H9 (cell line): ENCODE results near the gene ABCC3. TPM values are rescaled to one million over a fixed set of nuclear protein-coding genes. Genes with fewer than 3 reads are reported as not detected.

Source experiments
- DNase-seq: peaks from one replicate; pipeline ENCODE4 v3.0.0-alpha.2; 2017
- H2AFZ ChIP-seq: one replicate; pipeline ENCODE4 v1.6.1; 2013; ENCODE audit warnings: mild to moderate bottlenecking, low read length, control low read depth, moderate library complexity
- H2AK5ac ChIP-seq: 2 replicates; pipeline ENCODE4 v1.6.1; 2013; ENCODE audit warnings: low read length, control low read depth, mixed read lengths; ENCODE audit not compliant: insufficient read length
- H2BK120ac ChIP-seq: one replicate; pipeline ENCODE4 v1.6.1; 2013; ENCODE audit warnings: low read depth, mild to moderate bottlenecking, low read length, control low read depth, inconsistent platforms; ENCODE audit not compliant: poor library complexity, severe bottlenecking
- H2BK12ac ChIP-seq: 2 replicates; pipeline ENCODE4 v1.6.1; 2013; ENCODE audit warnings: low read length, control low read depth, mixed read lengths, low read depth; ENCODE audit not compliant: insufficient read length
- H2BK15ac ChIP-seq: 2 replicates; pipeline ENCODE4 v1.6.1; 2013; ENCODE audit warnings: low read depth, low read length, control low read depth
- H2BK20ac ChIP-seq: one replicate; pipeline ENCODE4 v1.6.1; 2013; ENCODE audit warnings: low read depth, mild to moderate bottlenecking, low read length, control low read depth, inconsistent platforms; ENCODE audit not compliant: poor library complexity, severe bottlenecking
- H2BK5ac ChIP-seq: 2 replicates; pipeline ENCODE4 v1.6.1; 2013; ENCODE audit warnings: low read length, control low read depth, mixed read lengths; ENCODE audit not compliant: insufficient read length
- H3K14ac ChIP-seq: 2 replicates; pipeline ENCODE4 v1.6.1; 2013; ENCODE audit warnings: low read length, control low read depth; ENCODE audit not compliant: insufficient read depth
- H3K18ac ChIP-seq: 2 replicates; pipeline ENCODE4 v1.6.1; 2013; ENCODE audit warnings: low read depth, mild to moderate bottlenecking, mixed read lengths, low read length, control low read depth; ENCODE audit not compliant: insufficient read length
- H3K23ac ChIP-seq: 2 replicates; pipeline ENCODE4 v1.6.1; 2013; ENCODE audit warnings: low read length, control low read depth, mixed read lengths, low read depth; ENCODE audit not compliant: insufficient read length
- H3K23me2 ChIP-seq: 2 replicates; pipeline ENCODE4 v1.6.1; 2013; ENCODE audit warnings: low read depth, mild to moderate bottlenecking, mixed read lengths, low read length, control low read depth; ENCODE audit not compliant: insufficient read length, poor library complexity, severe bottlenecking
- H3K27ac ChIP-seq: 2 replicates; pipeline ENCODE4 v1.5.1; 2013; ENCODE audit warnings: low read length, control low read depth, mixed read lengths, low read depth; ENCODE audit not compliant: insufficient read length
- H3K27me3 ChIP-seq: 2 replicates; pipeline ENCODE4 v1.6.1; 2013; ENCODE audit warnings: low read length, control low read depth, inconsistent platforms; ENCODE audit not compliant: insufficient read depth
- H3K4ac ChIP-seq: 2 replicates; pipeline ENCODE4 v1.6.1; 2013; ENCODE audit warnings: low read depth, mild to moderate bottlenecking, control low read depth, inconsistent platforms, low read length, moderate library complexity
- H3K4me1 ChIP-seq: 2 replicates; pipeline ENCODE4 v1.6.1; 2013; ENCODE audit warnings: low read length, control low read depth, inconsistent platforms; ENCODE audit not compliant: insufficient read depth
- H3K4me2 ChIP-seq: 2 replicates; pipeline ENCODE4 v1.6.1; 2013; ENCODE audit warnings: low read length, control low read depth, mixed read lengths; ENCODE audit not compliant: insufficient read length, insufficient read depth
- H3K56ac ChIP-seq: 2 replicates; pipeline ENCODE4 v1.6.1; 2013; ENCODE audit warnings: low read depth, mild to moderate bottlenecking, mixed read lengths, low read length, control low read depth; ENCODE audit not compliant: insufficient read length
- H3K79me1 ChIP-seq: 2 replicates; pipeline ENCODE4 v1.6.1; 2013; ENCODE audit warnings: low read depth, mild to moderate bottlenecking, moderate library complexity, low read length, control low read depth, inconsistent platforms; ENCODE audit not compliant: insufficient read depth, poor library complexity, severe bottlenecking
- H3K79me2 ChIP-seq: 2 replicates; pipeline ENCODE4 v1.6.1; 2013; ENCODE audit warnings: low read length, control low read depth, inconsistent platforms; ENCODE audit not compliant: insufficient read depth
- H3K9ac ChIP-seq: 2 replicates; pipeline ENCODE4 v1.6.1; 2013; ENCODE audit warnings: low read length, control low read depth, mixed read lengths; ENCODE audit not compliant: insufficient read length; ENCODE audit errors: extremely low read depth
- H3K9me3 ChIP-seq: one replicate; pipeline ENCODE4 v1.6.1; 2013; ENCODE audit warnings: low read depth, low read length, inconsistent platforms; ENCODE audit not compliant: control insufficient read depth
- H3T11ph ChIP-seq: one replicate; pipeline ENCODE4 v1.6.1; 2013; ENCODE audit warnings: mild to moderate bottlenecking, low read length, control low read depth, inconsistent platforms
- H4K20me1 ChIP-seq: one replicate; pipeline ENCODE4 v1.6.1; 2013; ENCODE audit not compliant: control insufficient read depth, insufficient read length, insufficient read depth
- H4K5ac ChIP-seq: 2 replicates; pipeline ENCODE4 v1.6.1; 2013; ENCODE audit warnings: low read depth, mild to moderate bottlenecking, mixed read lengths, low read length, control low read depth; ENCODE audit not compliant: insufficient read length
- H4K8ac ChIP-seq: replicated peaks from 2 replicates; pipeline ENCODE4 v1.6.1; 2013; ENCODE audit warnings: low read length, control low read depth, mixed read lengths, low read depth; ENCODE audit not compliant: insufficient read length
- H4K91ac ChIP-seq: 2 replicates; pipeline ENCODE4 v1.6.1; 2013; ENCODE audit warnings: low read depth, mild to moderate bottlenecking, moderate library complexity, mixed read lengths, low read length, control low read depth; ENCODE audit not compliant: insufficient read length
- H3K27ac Mint-ChIP-seq, 3 experiments: 2 replicates in 2 of 3; 3 replicates in 1 of 3; pipeline ENCODE4 v1.8.0; 2020 to 2021; ENCODE audit warnings: mixed read lengths in 3 of 3, mild to moderate bottlenecking in 1 of 3, moderate library complexity in 1 of 3
- H3K27me3 Mint-ChIP-seq: 2 replicates; pipeline ENCODE4 v1.8.0; 2021; ENCODE audit warnings: low read depth, mild to moderate bottlenecking, moderate library complexity, mixed read lengths
- H3K36me3 Mint-ChIP-seq, 3 experiments: 2 replicates in 2 of 3; 3 replicates in 1 of 3; pipeline ENCODE4 v1.8.0; 2020 to 2021; ENCODE audit warnings: low read depth in 3 of 3, mixed read lengths in 3 of 3; ENCODE audit not compliant: insufficient read depth in 1 of 3
- H3K4me1 Mint-ChIP-seq, 2 experiments: 2 replicates each; pipeline ENCODE4 v1.8.0; 2020; ENCODE audit warnings: mixed read lengths in 2 of 2
- H3K4me3 Mint-ChIP-seq, 2 experiments: 2 replicates in 1 of 2; 3 replicates in 1 of 2; pipeline ENCODE4 v1.8.0; 2020 to 2021; ENCODE audit warnings: mild to moderate bottlenecking in 2 of 2, mixed read lengths in 2 of 2, moderate library complexity in 1 of 2
- H3K9me3 Mint-ChIP-seq, 2 experiments: 2 replicates in 1 of 2; 3 replicates in 1 of 2; pipeline ENCODE4 v1.8.0; 2020; ENCODE audit warnings: mild to moderate bottlenecking in 2 of 2, mixed read lengths in 2 of 2, moderate library complexity in 1 of 2
- WGBS: extraction: QIAGEN DNeasy Blood & Tissue Kit; methylation state at CpG from one replicate; pipeline ENCODE4 v1.1.7; 2013; ENCODE audit warnings: missing lambda C conversion rate, low lambda C conversion rate, mixed read lengths; ENCODE audit not compliant: insufficient read length; ENCODE audit errors: extremely low coverage; 5-methylcytosine and 5-hydroxymethylcytosine counted together
- total RNA-seq: library from RNA; stranded (reverse); gene quantifications from 2 replicates; pipeline ENCODE4 v1.2.1, GENCODE V29; 2021
- TF ChIP-seq, protein P1 (sequence below): fragments of 200-600 bp; sonication (generic); conservative IDR thresholded peaks from 3 replicates; pipeline ENCODE4 v1.8.0; 2021; ENCODE audit warnings: antibody characterized with exemption, mild to moderate bottlenecking

The ABCC3 gene
- total RNA-seq, 1 experiment from 2014 or later, result 0.31 TPM

DNA sequence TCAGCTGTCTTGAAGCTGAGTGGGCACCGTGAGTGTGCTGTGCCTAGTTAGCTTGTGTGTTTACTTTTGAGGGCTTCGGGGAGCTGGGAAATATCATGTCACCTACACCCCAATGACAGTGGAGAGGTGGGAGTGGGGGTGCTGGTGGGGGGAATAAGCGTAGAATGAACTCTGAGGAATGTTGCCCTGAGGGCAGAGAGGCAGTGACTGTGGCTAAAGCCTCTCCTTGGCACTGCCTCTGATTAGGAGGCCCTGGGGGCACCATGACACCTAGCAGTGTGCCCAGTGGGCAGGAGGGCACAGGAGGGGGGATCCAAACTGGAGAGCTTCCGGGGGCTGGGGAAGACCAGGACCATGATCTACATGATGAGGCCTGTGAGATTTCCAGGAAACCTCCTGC lies 49.3 kb upstream of the ABCC3 start:
- no peaks in the 10 kb centered on the region; the same call in 1 of the 2 replicates for H3K4me1 ChIP-seq
- H3K79me1 ChIP-seq, result no peaks in the 10 kb centered on the region
- H3K27ac ChIP-seq, result no peak overlapping the region
- no peak overlapping the region for H3K18ac ChIP-seq
- no peak overlapping the region for H3K9ac ChIP-seq
- H2BK120ac ChIP-seq, result no peak overlapping the region
- H2BK20ac ChIP-seq, result no peak overlapping the region
- H4K91ac ChIP-seq, result no peak overlapping the region
- DNase-seq, result no peak
- no CpG with 5 or more reads among the region's 4 CpGs for WGBS
- H3K4ac ChIP-seq, result no peak overlapping the region
- Mint-ChIP-seq H3K9me3 (no peaks in the 10 kb centered on the region), H3K27me3 (peaks cover 18% of the 10 kb centered on the region), H3K4me3 (no peak overlapping the region), H3K27ac (no peak overlapping the region), H3K36me3 (peaks cover 0 to 4% (median 0%) of the 10 kb centered on the region in 3 experiments; a peak in 4 of 7 replicates), H3K4me1 (peaks cover 37 to 57% of the 10 kb centered on the region in 2 experiments)
- no peak overlapping the region for H4K8ac ChIP-seq
- no peaks in the 10 kb centered on the region for H3K23me2 ChIP-seq
- H2AK5ac ChIP-seq, result no peak overlapping the region
- peaks cover 2% of the 10 kb centered on the region for H4K20me1 ChIP-seq
- H3K14ac ChIP-seq, result no peak overlapping the region
- H4K5ac ChIP-seq, result no peak overlapping the region
- no peak overlapping the region for H2BK5ac ChIP-seq
- no peak overlapping the region for H2BK15ac ChIP-seq
- no peak overlapping the region for H2AFZ ChIP-seq
- H3K9me3 ChIP-seq, result no peaks in the 10 kb centered on the region
- no peak overlapping the region for H3K4me2 ChIP-seq
- H2BK12ac ChIP-seq, result no peak overlapping the region
- TF ChIP-seq, protein P1, sequence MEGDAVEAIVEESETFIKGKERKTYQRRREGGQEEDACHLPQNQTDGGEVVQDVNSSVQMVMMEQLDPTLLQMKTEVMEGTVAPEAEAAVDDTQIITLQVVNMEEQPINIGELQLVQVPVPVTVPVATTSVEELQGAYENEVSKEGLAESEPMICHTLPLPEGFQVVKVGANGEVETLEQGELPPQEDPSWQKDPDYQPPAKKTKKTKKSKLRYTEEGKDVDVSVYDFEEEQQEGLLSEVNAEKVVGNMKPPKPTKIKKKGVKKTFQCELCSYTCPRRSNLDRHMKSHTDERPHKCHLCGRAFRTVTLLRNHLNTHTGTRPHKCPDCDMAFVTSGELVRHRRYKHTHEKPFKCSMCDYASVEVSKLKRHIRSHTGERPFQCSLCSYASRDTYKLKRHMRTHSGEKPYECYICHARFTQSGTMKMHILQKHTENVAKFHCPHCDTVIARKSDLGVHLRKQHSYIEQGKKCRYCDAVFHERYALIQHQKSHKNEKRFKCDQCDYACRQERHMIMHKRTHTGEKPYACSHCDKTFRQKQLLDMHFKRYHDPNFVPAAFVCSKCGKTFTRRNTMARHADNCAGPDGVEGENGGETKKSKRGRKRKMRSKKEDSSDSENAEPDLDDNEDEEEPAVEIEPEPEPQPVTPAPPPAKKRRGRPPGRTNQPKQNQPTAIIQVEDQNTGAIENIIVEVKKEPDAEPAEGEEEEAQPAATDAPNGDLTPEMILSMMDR, result no peak
- H3K79me2 ChIP-seq, result no peaks in the 10 kb centered on the region
- H3K23ac ChIP-seq, result no peak overlapping the region
- no peak overlapping the region for H3T11ph ChIP-seq
- H3K56ac ChIP-seq, result no peak overlapping the region
- H3K27me3 ChIP-seq, result no peaks in the 10 kb centered on the region
